HEK293 (cell line): ENCODE results near the gene RALA.

Source experiments
- CTCF ChIA-PET: fragments of 350-600 bp; formaldehyde crosslinking; extraction: SDS; loops from one replicate; lab custom pipeline; 2021; ENCODE audit warnings: antibody characterized with exemption; lab: Yijun Ruan, JAX
- POLR2A ChIA-PET: fragments of 300-600 bp; formaldehyde crosslinking; extraction: SDS; loops from one replicate; lab custom pipeline; 2020; ENCODE audit warnings: antibody characterized with exemption, inconsistent platforms; lab: Yijun Ruan, JAX
- H3K27ac ChIP-seq: fragments of 200-500 bp; sonication (Bioruptor generic); 2 replicates; pipeline ENCODE4 v1.5.1; 2014; ENCODE audit warnings: low read depth, low read length, control low read depth, inconsistent platforms; ENCODE audit errors: extremely low read depth
- H3K36me3 ChIP-seq, 2 experiments: fragments of 200-500 bp in 1 of 2; sonication (Bioruptor generic) in 1 of 2; 1 replicate in 1 of 2; 2 replicates in 1 of 2; pipeline ENCODE4 v1.5.1; 2014 to 2017; ENCODE audit warnings: inconsistent platforms in 2 of 2, low read length in 2 of 2; ENCODE audit not compliant: control insufficient read depth in 2 of 2, insufficient read depth in 1 of 2
- H3K4me1 ChIP-seq: fragments of 200-500 bp; sonication (Bioruptor generic); 2 replicates; pipeline ENCODE4 v1.5.1; 2014; ENCODE audit warnings: mild to moderate bottlenecking, low read length, inconsistent platforms; ENCODE audit not compliant: control insufficient read depth, insufficient read depth
- H3K4me3 ChIP-seq: 2 replicates; pipeline ENCODE4 v1.5.1; 2011; ENCODE audit warnings: low read depth, mild to moderate bottlenecking, control low read depth, low read length, moderate library complexity
- H3K9me3 ChIP-seq: fragments of 200-500 bp; sonication (Bioruptor generic); 2 replicates; pipeline ENCODE4 v1.5.1; 2014; ENCODE audit warnings: low read depth, low read length, inconsistent platforms; ENCODE audit not compliant: control insufficient read depth, insufficient read depth
- BCL11B ChIP-seq: fragments of 450-650 bp; formaldehyde crosslinking; IDR thresholded peaks from 2 replicates; pipeline ENCODE4 v1.5.1; 2016; ENCODE audit warnings: low read depth, missing biosample characterization, missing genetic modification characterization
- KLF1 ChIP-seq: fragments of 450-650 bp; formaldehyde crosslinking; IDR thresholded peaks from 2 replicates; pipeline ENCODE4 v1.5.1; 2016; ENCODE audit warnings: missing biosample characterization, missing genetic modification characterization
- KLF8 ChIP-seq: fragments of 450-650 bp; formaldehyde crosslinking; IDR thresholded peaks from 2 replicates; pipeline ENCODE4 v1.5.1; 2016; ENCODE audit warnings: missing biosample characterization, missing genetic modification characterization
- PRDM1 ChIP-seq: fragments of 450-650 bp; formaldehyde crosslinking; IDR thresholded peaks from 2 replicates; pipeline ENCODE4; 2016; ENCODE audit warnings: missing biosample characterization, missing genetic modification characterization
- ZIC2 ChIP-seq: fragments of 450-650 bp; formaldehyde crosslinking; IDR thresholded peaks from 2 replicates; pipeline ENCODE4 v1.5.1; 2016; ENCODE audit warnings: missing biosample characterization, missing genetic modification characterization
- ZNF140 ChIP-seq: fragments of 450-650 bp; formaldehyde crosslinking; IDR thresholded peaks from 2 replicates; pipeline ENCODE4 v1.5.1; 2016; ENCODE audit warnings: missing biosample characterization, missing genetic modification characterization
- ZNF16 ChIP-seq: fragments of 450-650 bp; formaldehyde crosslinking; IDR thresholded peaks from 2 replicates; pipeline ENCODE4 v1.5.1; 2016; ENCODE audit warnings: low read depth, missing biosample characterization, missing genetic modification characterization
- ZNF223 ChIP-seq: fragments of 450-650 bp; formaldehyde crosslinking; IDR thresholded peaks from 2 replicates; pipeline ENCODE4 v1.5.1; 2016; ENCODE audit warnings: missing biosample characterization, missing genetic modification characterization
- ZNF248 ChIP-seq: fragments of 450-650 bp; formaldehyde crosslinking; IDR thresholded peaks from 2 replicates; pipeline ENCODE4 v1.5.1; 2017; ENCODE audit warnings: missing biosample characterization, missing genetic modification characterization
- ZNF596 ChIP-seq: fragments of 450-650 bp; IDR thresholded peaks from 2 replicates; pipeline ENCODE4 v1.5.0; 2018; ENCODE audit warnings: missing biosample characterization, mild to moderate bottlenecking, missing genetic modification characterization, moderate library complexity
- ZNF660 ChIP-seq: fragments of 450-650 bp; IDR thresholded peaks from 2 replicates; pipeline ENCODE4 v1.5.1; 2018; ENCODE audit warnings: missing biosample characterization, mild to moderate bottlenecking, missing genetic modification characterization
- ZNF664 ChIP-seq: fragments of 450-650 bp; formaldehyde crosslinking; IDR thresholded peaks from 2 replicates; pipeline ENCODE4 v1.5.1; 2016; ENCODE audit warnings: missing biosample characterization, missing genetic modification characterization
- ZNF670 ChIP-seq: fragments of 450-650 bp; formaldehyde crosslinking; IDR thresholded peaks from 2 replicates; pipeline ENCODE4 v1.5.1; 2016; ENCODE audit warnings: missing biosample characterization, missing genetic modification characterization, low read depth
- ZNF830 ChIP-seq: fragments of 450-650 bp; IDR thresholded peaks from 2 replicates; pipeline ENCODE4 v1.5.0; 2018; ENCODE audit warnings: missing biosample characterization, missing genetic modification characterization, low read depth, mild to moderate bottlenecking, moderate library complexity
- ZXDB ChIP-seq: fragments of 450-650 bp; formaldehyde crosslinking; IDR thresholded peaks from 2 replicates; pipeline ENCODE4 v1.5.1; 2016; ENCODE audit warnings: missing biosample characterization, missing genetic modification characterization
- TF ChIP-seq, protein P1 (sequence below): fragments of 450-650 bp; formaldehyde crosslinking; IDR thresholded peaks from 2 replicates; pipeline ENCODE4 v1.5.1; 2016; ENCODE audit warnings: missing biosample characterization, missing genetic modification characterization
- TF ChIP-seq, protein P2 (sequence below): fragments of 450-650 bp; formaldehyde crosslinking; IDR thresholded peaks from 2 replicates; pipeline ENCODE4 v1.5.1; 2016; ENCODE audit warnings: missing biosample characterization, missing genetic modification characterization
- TF ChIP-seq, protein P3 (sequence below): fragments of 450-650 bp; formaldehyde crosslinking; IDR thresholded peaks from 2 replicates; pipeline ENCODE4 v1.5.1; 2016; ENCODE audit warnings: missing biosample characterization, missing genetic modification characterization

The RALA gene

DNA sequence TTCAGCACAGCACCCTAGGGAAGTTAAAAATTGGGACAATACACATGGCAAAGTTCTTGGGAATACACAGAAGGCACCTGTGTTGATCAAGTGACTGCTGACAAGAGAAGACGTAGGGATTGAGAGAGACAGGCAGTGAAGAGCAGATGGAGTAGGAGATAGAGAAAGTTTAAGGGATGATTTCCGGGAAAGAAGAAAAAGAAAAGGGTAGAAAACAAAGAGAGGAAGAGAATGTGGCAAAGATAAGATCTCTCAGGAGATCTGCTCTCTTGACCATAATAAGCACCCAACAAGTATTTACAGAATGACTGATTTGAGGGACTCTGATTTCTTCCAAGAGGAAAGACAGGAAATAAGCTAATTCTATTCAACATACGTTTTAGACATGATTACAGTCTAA lies 15.1 kb upstream of the RALA start (continued):
- no peak for TF ChIP-seq ZNF670 (tag by site-specific recombination)
- no peak for TF ChIP-seq BCL11B
- no peak for TF ChIP-seq KLF1
- TF ChIP-seq ZNF830 (tag by site-specific recombination), result no peak
- no peak for TF ChIP-seq ZIC2 (tag by site-specific recombination)
- TF ChIP-seq, protein P1, sequence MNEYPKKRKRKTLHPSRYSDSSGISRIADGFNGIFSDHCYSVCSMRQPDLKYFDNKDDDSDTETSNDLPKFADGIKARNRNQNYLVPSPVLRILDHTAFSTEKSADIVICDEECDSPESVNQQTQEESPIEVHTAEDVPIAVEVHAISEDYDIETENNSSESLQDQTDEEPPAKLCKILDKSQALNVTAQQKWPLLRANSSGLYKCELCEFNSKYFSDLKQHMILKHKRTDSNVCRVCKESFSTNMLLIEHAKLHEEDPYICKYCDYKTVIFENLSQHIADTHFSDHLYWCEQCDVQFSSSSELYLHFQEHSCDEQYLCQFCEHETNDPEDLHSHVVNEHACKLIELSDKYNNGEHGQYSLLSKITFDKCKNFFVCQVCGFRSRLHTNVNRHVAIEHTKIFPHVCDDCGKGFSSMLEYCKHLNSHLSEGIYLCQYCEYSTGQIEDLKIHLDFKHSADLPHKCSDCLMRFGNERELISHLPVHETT (tag by site-specific recombination), result no peak
- no peak for TF ChIP-seq ZNF596 (tag by site-specific recombination)
- no peak for TF ChIP-seq ZNF16 (tag by site-specific recombination)
- no peak for TF ChIP-seq ZNF248 (tag by site-specific recombination)
- TF ChIP-seq PRDM1 (tag by site-specific recombination), result no peak; the same call in 1 of the 2 replicates
- TF ChIP-seq, all 188 proteins: peak for 0

DNA sequence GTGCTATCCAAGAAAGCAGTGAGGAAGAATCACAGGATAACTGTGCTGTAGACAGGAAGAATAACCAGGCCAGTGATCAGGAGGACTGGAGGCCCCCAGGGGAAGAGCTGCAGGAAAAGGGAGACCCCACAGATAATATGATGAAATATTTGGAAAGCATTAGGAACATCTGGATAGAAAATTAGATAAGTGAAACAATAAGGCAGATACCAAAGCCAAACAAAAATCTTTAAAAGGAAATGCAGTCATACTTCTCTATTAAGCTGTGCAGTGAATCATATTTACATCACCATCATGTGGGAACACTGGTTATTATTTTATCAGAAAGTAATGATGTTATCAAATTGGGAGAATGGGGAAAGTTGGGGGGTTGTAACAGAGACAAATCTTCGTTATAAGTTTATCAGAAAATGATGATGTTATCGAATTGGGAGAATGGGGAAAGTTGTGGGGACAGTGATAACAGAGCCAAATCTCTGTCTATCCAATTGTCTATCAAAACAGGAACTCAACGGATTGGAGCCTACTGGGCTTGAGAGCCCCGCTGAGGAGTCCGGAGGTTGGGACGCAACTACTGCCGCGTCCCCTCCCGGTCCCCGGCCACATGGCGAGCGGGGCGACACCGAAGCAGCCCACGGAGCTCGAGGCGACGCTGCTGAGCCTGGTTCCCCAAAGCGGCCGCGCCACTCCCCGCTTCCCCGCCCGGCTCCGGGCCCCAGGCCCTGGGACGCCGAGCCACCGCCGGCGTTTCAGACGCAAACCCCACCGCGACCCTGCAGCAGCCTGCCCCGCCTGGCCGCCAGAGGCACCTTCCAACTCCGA lies 14.0 kb upstream of the RALA start:
- CTCF ChIA-PET, result interaction anchor here (1.2 kb wide), 1 partner anchor 29 kb away, joined by 6 read pairs; no protein-coding TSS in a partner anchor
- H3K27ac ChIP-seq, result no peak overlapping the region
- TF ChIP-seq ZNF660 (tag by site-specific recombination) (no peak), ZXDB (tag by site-specific recombination) (no peak), ZNF140 (tag by site-specific recombination) (no peak), ZNF223 (tag by site-specific recombination) (no peak), ZNF664 (tag by site-specific recombination) (no peak), KLF8 (tag by site-specific recombination) (no peak)
- TF ChIP-seq, protein P2, sequence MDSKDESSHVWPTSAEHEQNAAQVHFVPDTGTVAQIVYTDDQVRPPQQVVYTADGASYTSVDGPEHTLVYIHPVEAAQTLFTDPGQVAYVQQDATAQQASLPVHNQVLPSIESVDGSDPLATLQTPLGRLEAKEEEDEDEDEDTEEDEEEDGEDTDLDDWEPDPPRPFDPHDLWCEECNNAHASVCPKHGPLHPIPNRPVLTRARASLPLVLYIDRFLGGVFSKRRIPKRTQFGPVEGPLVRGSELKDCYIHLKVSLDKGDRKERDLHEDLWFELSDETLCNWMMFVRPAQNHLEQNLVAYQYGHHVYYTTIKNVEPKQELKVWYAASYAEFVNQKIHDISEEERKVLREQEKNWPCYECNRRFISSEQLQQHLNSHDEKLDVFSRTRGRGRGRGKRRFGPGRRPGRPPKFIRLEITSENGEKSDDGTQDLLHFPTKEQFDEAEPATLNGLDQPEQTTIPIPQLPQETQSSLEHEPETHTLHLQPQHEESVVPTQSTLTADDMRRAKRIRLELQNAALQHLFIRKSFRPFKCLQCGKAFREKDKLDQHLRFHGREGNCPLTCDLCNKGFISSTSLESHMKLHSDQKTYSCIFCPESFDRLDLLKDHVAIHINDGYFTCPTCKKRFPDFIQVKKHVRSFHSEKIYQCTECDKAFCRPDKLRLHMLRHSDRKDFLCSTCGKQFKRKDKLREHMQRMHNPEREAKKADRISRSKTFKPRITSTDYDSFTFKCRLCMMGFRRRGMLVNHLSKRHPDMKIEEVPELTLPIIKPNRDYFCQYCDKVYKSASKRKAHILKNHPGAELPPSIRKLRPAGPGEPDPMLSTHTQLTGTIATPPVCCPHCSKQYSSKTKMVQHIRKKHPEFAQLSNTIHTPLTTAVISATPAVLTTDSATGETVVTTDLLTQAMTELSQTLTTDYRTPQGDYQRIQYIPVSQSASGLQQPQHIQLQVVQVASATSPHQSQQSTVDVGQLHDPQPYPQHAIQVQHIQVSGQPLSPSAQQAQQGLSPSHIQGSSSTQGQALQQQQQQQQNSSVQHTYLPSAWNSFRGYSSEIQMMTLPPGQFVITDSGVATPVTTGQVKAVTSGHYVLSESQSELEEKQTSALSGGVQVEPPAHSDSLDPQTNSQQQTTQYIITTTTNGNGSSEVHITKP (tag by site-specific recombination), result no peak
- TF ChIP-seq, protein P3, sequence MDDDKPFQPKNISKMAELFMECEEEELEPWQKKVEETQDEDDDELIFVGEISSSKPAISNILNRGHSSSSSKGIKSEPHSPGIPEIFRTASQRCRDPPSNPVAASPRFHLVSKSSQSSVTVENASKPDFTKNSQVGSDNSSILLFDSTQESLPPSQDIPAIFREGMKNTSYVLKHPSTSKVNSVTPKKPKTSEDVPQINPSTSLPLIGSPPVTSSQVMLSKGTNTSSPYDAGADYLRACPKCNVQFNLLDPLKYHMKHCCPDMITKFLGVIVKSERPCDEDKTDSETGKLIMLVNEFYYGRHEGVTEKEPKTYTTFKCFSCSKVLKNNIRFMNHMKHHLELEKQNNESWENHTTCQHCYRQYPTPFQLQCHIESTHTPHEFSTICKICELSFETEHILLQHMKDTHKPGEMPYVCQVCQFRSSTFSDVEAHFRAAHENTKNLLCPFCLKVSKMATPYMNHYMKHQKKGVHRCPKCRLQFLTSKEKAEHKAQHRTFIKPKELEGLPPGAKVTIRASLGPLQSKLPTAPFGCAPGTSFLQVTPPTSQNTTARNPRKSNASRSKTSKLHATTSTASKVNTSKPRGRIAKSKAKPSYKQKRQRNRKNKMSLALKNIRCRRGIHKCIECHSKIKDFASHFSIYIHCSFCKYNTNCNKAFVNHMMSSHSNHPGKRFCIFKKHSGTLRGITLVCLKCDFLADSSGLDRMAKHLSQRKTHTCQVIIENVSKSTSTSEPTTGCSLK (tag by site-specific recombination), result no peak
- TF ChIP-seq, all 188 proteins: peak for 0
- H3K4me3 ChIP-seq, result no peak overlapping the region
- no peaks in the 10 kb centered on the region for H3K9me3 ChIP-seq
- POLR2A ChIA-PET, result interaction anchor here (0.9 to 1.0 kb wide), 2 partner anchors 14 to 74 kb away, joined by 3 read pairs; partner anchors contain the start of gene RALA
- no peaks in the 10 kb centered on the region for H3K36me3 ChIP-seq
- H3K4me1 ChIP-seq, result no peaks in the 10 kb centered on the region
